ENCODE data around the gene CASQ2. TPM values are rescaled to one million over a fixed set of nuclear protein-coding genes. Genes with fewer than 3 reads are reported as not detected.
A peak's percentile ranks its signal among the peaks of the same experiment; 100 is the strongest.

CASQ2 gene
- total RNA-seq, 4 donors from 2014 or later: 1.5 to 30.2 (median 7.8) TPM

DNA sequence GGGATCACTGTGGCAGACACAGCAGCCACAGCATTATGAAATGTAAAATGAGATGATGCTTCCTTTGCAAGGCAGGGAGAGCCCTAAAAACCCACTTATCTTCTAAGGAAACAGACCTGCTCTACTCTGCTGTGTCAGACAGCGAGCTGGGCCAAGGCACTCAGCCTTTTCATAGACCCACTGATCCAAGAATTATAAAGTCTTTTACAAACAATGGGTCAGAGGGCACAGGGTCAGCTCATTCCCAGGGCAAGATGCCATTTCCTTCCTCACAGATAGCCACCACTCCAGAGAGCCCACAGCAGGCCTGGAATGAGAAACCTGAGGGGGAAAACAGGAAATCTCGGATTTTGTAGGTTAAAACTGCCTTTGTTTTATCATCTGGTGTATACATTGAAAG lies 42.9 kb downstream of the CASQ2 start:
- no peaks in the 10 kb centered on the region for H3K4me1 ChIP-seq
- no peaks in the 10 kb centered on the region for H3K9me3 ChIP-seq
- no peaks in the 10 kb centered on the region for H3K36me3 ChIP-seq
- no peak overlapping the region for H3K4me3 ChIP-seq
- peak; percentile 24 to 41 for DNase-seq
- no peak for TF ChIP-seq POLR2A (IDR thresholded peaks at IDR 0.05)
- TF ChIP-seq CTCF (IDR thresholded peaks at IDR 0.05): no peak
- no peaks in the 10 kb centered on the region for H3K27me3 ChIP-seq
- H3K27ac ChIP-seq: peak overlapping the region; percentile 41 to 49
- intact Hi-C loops (cut with DNase I; ENCODE audit: low total_unique reads): no loop called here

DNA sequence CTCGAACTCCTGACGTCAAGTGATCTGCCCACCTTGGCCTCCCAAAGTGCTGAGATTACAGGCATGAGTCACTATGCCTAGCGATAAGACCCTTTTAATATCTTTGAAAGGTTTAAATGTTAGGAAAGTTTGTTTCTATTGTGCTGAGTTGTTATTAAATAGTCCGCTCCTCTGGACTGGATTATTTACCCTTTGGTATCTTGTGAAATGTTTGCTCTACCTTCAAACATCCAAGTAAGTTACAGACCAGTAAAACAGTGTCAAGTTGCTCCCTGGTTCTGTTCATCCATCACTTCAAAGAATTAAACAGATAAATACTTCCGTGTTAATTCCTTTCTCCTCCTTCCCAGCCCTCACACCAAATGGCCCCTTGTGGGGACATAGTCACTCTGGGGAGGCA lies 44.8 kb downstream of the CASQ2 start:
- H3K4me1 ChIP-seq: no peaks in the 10 kb centered on the region
- intact Hi-C loops (cut with DNase I; ENCODE audit: low total_unique reads): no loop called here
- H3K9me3 ChIP-seq: no peaks in the 10 kb centered on the region
- no peaks in the 10 kb centered on the region for H3K36me3 ChIP-seq
- TF ChIP-seq CTCF (IDR thresholded peaks at IDR 0.05) (no peak), POLR2A (IDR thresholded peaks at IDR 0.05) (no peak)
- DNase-seq: no peak
- H3K4me3 ChIP-seq: no peak overlapping the region
- no peak overlapping the region for H3K27ac ChIP-seq
- H3K27me3 ChIP-seq: no peaks in the 10 kb centered on the region

DNA sequence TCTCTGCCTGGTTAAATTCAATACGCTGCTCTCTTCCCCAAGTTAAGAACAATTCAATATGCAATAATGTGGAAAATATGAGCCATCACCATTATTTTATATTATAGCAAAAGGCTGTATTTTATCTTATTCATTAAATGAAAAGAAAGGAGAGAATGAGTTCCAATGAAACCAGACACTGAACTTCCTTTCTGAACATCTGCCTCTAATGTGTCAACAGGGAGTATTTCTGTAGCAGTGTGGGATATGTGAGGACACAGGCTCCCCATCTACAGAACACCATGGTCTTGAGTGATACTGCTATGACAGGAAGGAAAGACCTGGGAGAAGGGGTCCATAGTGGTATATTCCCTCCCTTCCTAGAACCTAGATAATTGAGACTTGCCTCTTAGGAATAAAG lies 46.3 kb downstream of the CASQ2 start:
- no peak for TF ChIP-seq POLR2A (IDR thresholded peaks at IDR 0.05)
- TF ChIP-seq CTCF (IDR thresholded peaks at IDR 0.05): no peak
- Histone ChIP-seq H3K36me3 (no peaks in the 10 kb centered on the region), H3K4me3 (no peak overlapping the region), H3K27ac (no peak overlapping the region), H3K27me3 (no peaks in the 10 kb centered on the region), H3K4me1 (no peaks in the 10 kb centered on the region), H3K9me3 (no peaks in the 10 kb centered on the region)
- DNase-seq: no peak
- intact Hi-C loops (cut with DNase I; ENCODE audit: low total_unique reads): no loop called here

GRCh38 chr1:115719285-115719684 lies 49.2 kb downstream of the CASQ2 start:
- H3K27ac ChIP-seq: no peak overlapping the region
- no peaks in the 10 kb centered on the region for H3K27me3 ChIP-seq
- H3K36me3 ChIP-seq: no peaks in the 10 kb centered on the region
- H3K9me3 ChIP-seq: no peaks in the 10 kb centered on the region
- intact Hi-C loops (cut with DNase I; ENCODE audit: low total_unique reads): loop anchor here (10.0 kb wide), 1 partner anchor 56 kb away; no protein-coding TSS in a partner anchor
- no peaks in the 10 kb centered on the region for H3K4me1 ChIP-seq
- TF ChIP-seq POLR2A (IDR thresholded peaks at IDR 0.05): no peak
- TF ChIP-seq CTCF (IDR thresholded peaks at IDR 0.05): no peak
- no peak overlapping the region for H3K4me3 ChIP-seq
- no peak for DNase-seq

DNA sequence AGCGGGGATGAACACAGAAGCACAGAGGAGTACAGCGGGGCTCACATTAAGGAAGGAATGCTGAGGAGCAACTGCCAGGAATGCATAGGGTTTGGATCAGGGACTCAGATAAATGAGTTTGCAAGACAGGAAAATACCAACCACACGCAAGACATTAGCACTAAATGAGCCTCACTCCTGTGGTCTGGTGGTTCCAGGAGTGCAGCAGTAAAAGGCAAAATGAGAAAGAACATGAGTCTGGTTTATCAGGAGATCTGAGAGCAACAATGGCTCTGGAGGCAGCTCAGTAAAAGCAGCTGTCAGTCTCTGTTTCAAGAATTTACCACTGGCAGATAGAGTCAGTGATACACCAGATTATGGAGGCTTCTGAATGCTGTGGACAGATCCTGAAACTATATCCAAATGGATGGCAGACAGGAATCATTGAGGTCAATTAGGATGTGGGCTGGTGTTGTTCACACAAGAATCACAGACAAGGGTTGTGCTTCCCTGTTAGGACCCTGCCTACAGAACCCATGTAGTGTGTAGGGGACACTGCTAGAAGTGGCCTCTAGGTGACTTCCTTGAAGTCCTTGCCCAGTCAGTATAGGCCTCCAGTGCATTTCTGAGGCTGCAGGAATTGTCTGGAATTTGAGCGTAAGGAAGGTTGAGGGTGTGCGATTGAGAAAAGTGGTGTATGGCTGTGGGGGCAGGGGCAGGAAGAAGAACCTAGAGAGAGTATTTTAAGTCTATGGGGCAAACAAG lies 50.3 kb downstream of the CASQ2 start:
- no peak for DNase-seq
- Histone ChIP-seq H3K4me3 (no peak overlapping the region), H3K9me3 (no peaks in the 10 kb centered on the region), H3K27ac (no peak overlapping the region), H3K4me1 (no peaks in the 10 kb centered on the region), H3K27me3 (no peaks in the 10 kb centered on the region), H3K36me3 (no peaks in the 10 kb centered on the region)
- no peak for TF ChIP-seq CTCF (IDR thresholded peaks at IDR 0.05)
- TF ChIP-seq POLR2A (IDR thresholded peaks at IDR 0.05): no peak
- intact Hi-C loops (cut with DNase I; ENCODE audit: low total_unique reads): loop anchor here (10.0 kb wide), 1 partner anchor 57 kb away; no protein-coding TSS in a partner anchor

Data from uterus (tissue), 4 donors.